Neural cell (in vitro differentiated cells): Measurements from ENCODE around the gene COL6A3. TPM values are rescaled to one million over a fixed set of nuclear protein-coding genes. Genes with fewer than 3 reads are reported as not detected.

ENCODE experiments used
- H2AFZ ChIP-seq: fragments of 200-600, 300-800 bp; sonication (generic), shearing (Covaris generic); 2 replicates; pipeline ENCODE4 v1.6.0; 2014; ENCODE audit warnings: low read depth, mild to moderate bottlenecking, antibody characterized with exemption, low read length, moderate library complexity
- H3F3A ChIP-seq: fragments of 200-600 bp; shearing (Covaris generic); 2 replicates; pipeline ENCODE4 v1.6.1; 2016; ENCODE audit warnings: mild to moderate bottlenecking, moderate library complexity, mixed read lengths, antibody characterized with exemption, low read length; ENCODE audit not compliant: insufficient read depth, poor library complexity, severe bottlenecking
- H3K27ac ChIP-seq: fragments of 200-600, 300-800 bp; sonication (generic), shearing (Covaris generic); 2 replicates; pipeline ENCODE4 v1.5.1; 2014; ENCODE audit warnings: mild to moderate bottlenecking, low read length, moderate library complexity
- H3K27me3 ChIP-seq: fragments of 300-800, 200-600 bp; sonication (generic), shearing (Covaris generic); 2 replicates; pipeline ENCODE4 v1.6.0; 2014; ENCODE audit warnings: mild to moderate bottlenecking, low read depth, low read length, moderate library complexity; ENCODE audit not compliant: insufficient read depth
- H3K36me3 ChIP-seq: fragments of 300-800, 200-600 bp; sonication (generic), shearing (Covaris generic); 2 replicates; pipeline ENCODE4 v1.5.1; 2014; ENCODE audit warnings: mild to moderate bottlenecking, antibody characterized with exemption, low read length, moderate library complexity; ENCODE audit not compliant: insufficient read depth
- H3K4me2 ChIP-seq: fragments of 300-800, 200-600 bp; sonication (generic), shearing (Covaris generic); 2 replicates; pipeline ENCODE4 v1.6.0; 2014; ENCODE audit warnings: mild to moderate bottlenecking, low read length
- H3K4me3 ChIP-seq: fragments of 300-800, 200-600 bp; sonication (generic), shearing (Covaris generic); 2 replicates; pipeline ENCODE4 v1.5.1; 2014; ENCODE audit warnings: mild to moderate bottlenecking, low read length, moderate library complexity
- H3K79me2 ChIP-seq: fragments of 200-600 bp; shearing (Covaris generic); replicated peaks from 2 replicates; pipeline ENCODE4 v1.6.0; 2014; ENCODE audit warnings: mild to moderate bottlenecking, low read length, moderate library complexity; ENCODE audit not compliant: insufficient read depth
- H3K9ac ChIP-seq: fragments of 300-800, 200-600 bp; sonication (generic), shearing (Covaris generic); 2 replicates; pipeline ENCODE4 v1.6.1; 2016; ENCODE audit warnings: mild to moderate bottlenecking, low read length, mixed read lengths
- H3K9me2 ChIP-seq: fragments of 200-600 bp; shearing (Covaris generic); 2 replicates; pipeline ENCODE4 v1.6.1; 2016; ENCODE audit warnings: mild to moderate bottlenecking, low read length, mixed read lengths; ENCODE audit not compliant: insufficient read depth
- H3K9me3 ChIP-seq: fragments of 200-600, 300-800 bp; sonication (generic), shearing (Covaris generic); 2 replicates; pipeline ENCODE4 v1.6.1; 2016; ENCODE audit warnings: mild to moderate bottlenecking, mixed run types, low read length, moderate library complexity, mixed read lengths
- H4K20me1 ChIP-seq: fragments of 200-600 bp; shearing (Covaris generic); 2 replicates; pipeline ENCODE4 v1.6.1; 2016; ENCODE audit warnings: mild to moderate bottlenecking, mixed run types; ENCODE audit not compliant: insufficient read depth
- CTCF ChIP-seq: fragments of 450-650 bp; IDR thresholded peaks from 2 replicates; pipeline ENCODE4 v1.5.1; 2014; ENCODE audit warnings: antibody characterized with exemption, mild to moderate bottlenecking, moderate library complexity; ENCODE audit not compliant: poor library complexity, severe bottlenecking
- EP300 ChIP-seq: fragments of 450-650 bp; conservative IDR thresholded peaks from 2 replicates; pipeline ENCODE4 v1.6.1; 2014; ENCODE audit warnings: antibody characterized with exemption, mild to moderate bottlenecking, moderate library complexity; ENCODE audit not compliant: poor library complexity, severe bottlenecking
- EZH2 ChIP-seq: fragments of 200-600, 300-800 bp; shearing (Covaris generic), sonication (generic); IDR thresholded peaks from 2 replicates; pipeline ENCODE4 v1.6.1; 2014; ENCODE audit warnings: antibody characterized with exemption, low read length, borderline replicate concordance, mild to moderate bottlenecking; ENCODE audit not compliant: insufficient read depth, poor library complexity, severe bottlenecking
- MXI1 ChIP-seq: fragments of 450-650 bp; conservative IDR thresholded peaks from 2 replicates; pipeline ENCODE4 v1.6.1; 2014; ENCODE audit warnings: antibody characterized with exemption, mild to moderate bottlenecking; ENCODE audit not compliant: poor library complexity, severe bottlenecking
- POLR2AphosphoS5 ChIP-seq: IDR thresholded peaks from 2 replicates; pipeline ENCODE4 v1.6.1; 2012
- RAD21 ChIP-seq: fragments of 450-650 bp; conservative IDR thresholded peaks from 2 replicates; pipeline ENCODE4 v1.6.1; 2014; ENCODE audit warnings: antibody characterized with exemption, mild to moderate bottlenecking, moderate library complexity
- REST ChIP-seq: IDR thresholded peaks from 2 replicates; pipeline ENCODE4 v1.6.1; 2012; ENCODE audit warnings: borderline replicate concordance
- SMC3 ChIP-seq: fragments of 450-650 bp; conservative IDR thresholded peaks from 2 replicates; pipeline ENCODE4 v1.6.1; 2014; ENCODE audit warnings: antibody characterized with exemption, mild to moderate bottlenecking, moderate library complexity; ENCODE audit not compliant: poor library complexity
- TAF1 ChIP-seq: IDR thresholded peaks from 2 replicates; pipeline ENCODE4 v1.6.1; 2012; ENCODE audit warnings: low read depth
- polyA plus RNA-seq: library from polyadenylated mRNA; depleted of rRNA; stranded (reverse); fragments of >200 nt; gene quantifications from 2 replicates; pipeline ENCODE4 v1.2.3, GENCODE V29; 2014

Gene COL6A3
- polyA plus RNA-seq, 1 donor from 2014 or later: 0.05 TPM

DNA sequence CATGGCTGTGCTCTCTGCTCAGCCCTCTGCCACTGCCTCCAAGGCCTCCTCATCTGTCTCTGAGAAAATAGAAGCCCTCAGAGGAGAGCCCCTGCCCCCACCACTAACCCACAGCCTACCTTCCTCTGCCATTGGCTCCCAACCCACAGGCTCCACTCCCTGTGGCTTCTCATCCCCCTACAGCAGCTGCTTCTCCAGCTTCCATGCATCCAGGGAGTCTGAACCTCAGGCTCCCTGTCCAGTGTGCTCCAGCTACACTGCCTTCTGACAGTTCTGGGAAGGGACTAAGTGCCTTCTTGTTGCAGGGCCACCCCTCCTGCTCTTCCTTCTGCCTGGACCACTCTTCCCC is 29.3 kb downstream of the COL6A3 start:
- Histone ChIP-seq H3K27ac (no peak overlapping the region), H3F3A (no peaks in the 10 kb centered on the region), H3K36me3 (no peaks in the 10 kb centered on the region), H3K4me2 (no peak overlapping the region), H3K9me3 (no peaks in the 10 kb centered on the region), H3K79me2 (no peaks in the 10 kb centered on the region), H3K27me3 (no peaks in the 10 kb centered on the region), H2AFZ (no peak overlapping the region), H4K20me1 (no peaks in the 10 kb centered on the region), H3K9me2 (no peaks in the 10 kb centered on the region), H3K4me3 (no peak overlapping the region), H3K9ac (no peak overlapping the region)
- TF ChIP-seq MXI1 (no peak), POLR2AphosphoS5 (no peak), CTCF (no peak), SMC3 (no peak), EP300 (no peak), REST (no peak), RAD21 (no peak), TAF1 (no peak), EZH2 (no peak)

DNA sequence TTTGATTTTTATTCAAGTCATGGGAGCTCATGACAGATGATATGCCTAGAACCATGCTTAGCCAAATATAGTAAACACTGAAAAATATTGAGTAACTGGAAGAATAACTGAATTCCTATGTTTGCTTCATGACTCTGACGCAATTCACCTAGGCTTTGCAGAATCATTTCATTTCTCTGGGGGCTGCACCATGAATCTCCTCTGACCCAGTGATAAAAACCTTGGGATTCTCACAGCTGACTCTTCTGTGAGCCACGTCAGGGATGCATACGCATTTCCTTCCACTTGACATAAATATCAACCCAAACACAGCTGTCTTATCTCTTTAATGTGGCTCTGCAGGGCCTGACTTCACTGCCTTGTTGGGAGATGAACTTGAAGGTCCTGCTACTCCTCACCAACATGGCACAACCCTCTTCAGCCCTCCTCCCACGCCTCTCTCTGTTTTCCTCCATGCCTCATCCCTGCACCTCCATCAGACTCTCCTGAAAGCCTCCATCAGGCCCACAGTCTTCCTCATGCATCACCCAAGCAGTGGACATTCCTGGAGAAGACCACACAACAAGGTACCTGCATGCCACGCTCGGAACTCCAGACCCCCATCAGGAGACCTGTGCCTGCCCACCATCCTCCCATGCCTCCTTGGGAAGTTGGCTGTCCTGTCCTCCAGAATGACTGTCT is 29.8 kb downstream of the COL6A3 start:
- no peaks in the 10 kb centered on the region for H3K36me3 ChIP-seq
- H3K9me2 ChIP-seq: no peaks in the 10 kb centered on the region
- no peak overlapping the region for H3K9ac ChIP-seq
- H2AFZ ChIP-seq: no peak overlapping the region
- H3K27ac ChIP-seq: no peak overlapping the region
- H4K20me1 ChIP-seq: no peaks in the 10 kb centered on the region
- H3K4me2 ChIP-seq: no peak overlapping the region
- no peak for TF ChIP-seq CTCF
- no peak for TF ChIP-seq RAD21
- TF ChIP-seq TAF1: no peak
- no peak for TF ChIP-seq MXI1
- no peak for TF ChIP-seq EZH2
- no peak for TF ChIP-seq EP300
- TF ChIP-seq SMC3: no peak
- TF ChIP-seq REST: no peak
- TF ChIP-seq POLR2AphosphoS5: no peak
- H3K27me3 ChIP-seq: no peaks in the 10 kb centered on the region
- no peaks in the 10 kb centered on the region for H3K79me2 ChIP-seq
- H3K9me3 ChIP-seq: no peaks in the 10 kb centered on the region
- no peak overlapping the region for H3K4me3 ChIP-seq
- H3F3A ChIP-seq: no peaks in the 10 kb centered on the region
